LHCN-M2 (cell line): ENCODE measurements around the gene CNTNAP2. TPM values are rescaled to one million over a fixed set of nuclear protein-coding genes. Genes with fewer than 3 reads are reported as not detected.
"Not testable (repeated sequence)": the region's sequence is repeated elsewhere in the genome, so short reads cannot be mapped to it uniquely, and the experiment has no call there.

Experiments used
- DNase-seq: peaks from one replicate; pipeline ENCODE4 v3.0.0-alpha.2; 2012; ENCODE audit warnings: low read depth
- total RNA-seq: library from RNA; depleted of rRNA; stranded (reverse); fragments of >200 nt; gene quantifications from 2 replicates; pipeline ENCODE4 v1.2.3, GENCODE V29; 2014

Gene CNTNAP2
- total RNA-seq, 1 experiment from 2014 or later, result not detected

GRCh38 chr7:148383651-148384050 lies 2267.1 kb downstream of the CNTNAP2 start:
- no peak for DNase-seq

- no peak for DNase-seq
These were observed 2268.5 kb downstream of the CNTNAP2 start for GRCh38 chr7:148385009-148385682.

- DNase-seq, result no peak
These were observed 2273.8 kb downstream of the CNTNAP2 start for GRCh38 chr7:148390381-148390780.

GRCh38 chr7:148391591-148391990 lies 2275.0 kb downstream of the CNTNAP2 start:
- DNase-seq, result no peak

- DNase-seq, result no peak
These were observed 2278.0 kb downstream of the CNTNAP2 start for GRCh38 chr7:148394582-148394981.

- DNase-seq, result no peak
These were observed 2278.8 kb downstream of the CNTNAP2 start for GRCh38 chr7:148395352-148395811.

- peak; percentile 5 for DNase-seq
These were observed 2279.6 kb downstream of the CNTNAP2 start for GRCh38 chr7:148395990-148396716.

- no peak for DNase-seq
These were observed 2280.5 kb downstream of the CNTNAP2 start for GRCh38 chr7:148397056-148397455.

- no peak for DNase-seq
These were observed 2280.9 kb downstream of the CNTNAP2 start for GRCh38 chr7:148397551-148397950.

GRCh38 chr7:148397985-148398384 lies 2281.4 kb downstream of the CNTNAP2 start:
- no peak for DNase-seq

- DNase-seq, result no peak
These were observed 2282.3 kb downstream of the CNTNAP2 start for GRCh38 chr7:148398844-148399365.

GRCh38 chr7:148400101-148400500 lies 2283.5 kb downstream of the CNTNAP2 start:
- no peak for DNase-seq

GRCh38 chr7:148402159-148402558 lies 2285.6 kb downstream of the CNTNAP2 start:
- peak; percentile 6 for DNase-seq

- no peak for DNase-seq
These were observed 2286.9 kb downstream of the CNTNAP2 start for GRCh38 chr7:148403466-148403993.

- no peak for DNase-seq
These were observed 2291.7 kb downstream of the CNTNAP2 start for GRCh38 chr7:148408307-148408706.

- no peak for DNase-seq
These were observed 2294.3 kb downstream of the CNTNAP2 start for GRCh38 chr7:148410905-148411304.

GRCh38 chr7:148412691-148413090 lies 2296.1 kb downstream of the CNTNAP2 start:
- DNase-seq, result no peak

GRCh38 chr7:148419856-148420832 lies 2303.5 kb downstream of the CNTNAP2 start:
- peak; percentile 6 for DNase-seq

GRCh38 chr7:148422030-148422429 lies 2305.4 kb downstream of the CNTNAP2 start:
- no peak for DNase-seq

- DNase-seq, result not testable (repeated sequence)
These were observed 2309.8 kb downstream of the CNTNAP2 start for GRCh38 chr7:148426393-148426792.

GRCh38 chr7:148430690-148431089 lies 2314.1 kb downstream of the CNTNAP2 start:
- DNase-seq, result not testable (repeated sequence)
